CD4-positive, alpha-beta T cell treated with Interleukin-17A for 4 hours (primary cell): ENCODE measurements around the gene SLC25A4.
"Not testable (repeated sequence)": the region's sequence is repeated elsewhere in the genome, so short reads cannot be mapped to it uniquely, and the experiment has no call there.

Experiments
- DNase-seq: peaks from one replicate; pipeline ENCODE4 v3.0.0-alpha.2; 2020; ENCODE audit warnings: mixed read lengths

The SLC25A4 gene

DNA sequence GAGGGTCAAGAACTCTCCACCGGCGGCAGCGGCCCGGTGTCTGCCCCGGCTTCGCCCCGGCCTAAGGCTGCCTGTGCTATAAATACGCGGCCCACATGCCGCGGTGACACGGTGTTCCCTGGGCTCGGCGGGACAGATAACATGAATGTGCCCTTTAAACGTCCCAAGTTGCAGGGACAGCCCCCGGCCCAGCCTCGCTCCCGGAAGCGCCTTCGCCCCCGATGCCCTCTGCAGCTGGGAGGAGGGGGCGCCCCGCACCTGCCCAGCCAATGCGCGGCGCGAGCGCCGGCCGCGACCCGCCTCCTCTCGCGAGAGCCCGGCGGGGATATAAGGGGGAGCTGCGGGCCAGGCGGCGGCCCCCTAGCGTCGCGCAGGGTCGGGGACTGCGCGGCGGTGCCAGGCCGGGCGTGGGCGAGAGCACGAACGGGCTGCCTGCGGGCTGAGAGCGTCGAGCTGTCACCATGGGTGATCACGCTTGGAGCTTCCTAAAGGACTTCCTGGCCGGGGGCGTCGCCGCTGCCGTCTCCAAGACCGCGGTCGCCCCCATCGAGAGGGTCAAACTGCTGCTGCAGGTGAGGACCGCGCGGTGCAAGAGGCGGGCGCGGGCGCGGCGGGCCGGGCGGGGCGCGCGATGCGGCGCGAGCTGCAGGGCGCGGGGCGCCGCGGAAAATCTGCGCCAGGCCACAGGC is at the start of gene SLC25A4:
Gene SLC25A4, plus strand, starts transcription at position 355 of the 689 bp plus-strand sequence. Its CDS starts 107 bp downstream, at position 462.
- DNase-seq: peak; percentile 84

DNA sequence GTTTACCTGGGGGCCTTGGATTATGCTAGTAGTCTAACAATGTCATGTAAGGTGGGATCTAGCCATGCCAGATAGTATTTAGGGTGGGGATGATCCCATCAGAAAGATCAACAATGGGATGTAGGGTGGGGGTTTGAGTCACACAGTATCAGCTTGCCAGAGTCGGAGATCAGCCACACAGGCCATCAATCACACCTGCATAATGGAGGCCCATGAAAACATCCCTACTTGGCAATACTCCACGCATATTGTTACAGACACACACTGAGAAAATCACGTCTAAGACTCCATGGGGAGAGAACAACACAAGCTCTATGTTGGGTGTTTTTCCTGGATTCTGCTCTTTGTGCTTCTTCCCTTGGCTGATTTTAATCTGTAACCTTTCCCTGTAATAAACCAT is 49.5 kb upstream of the SLC25A4 start:
- no peak for DNase-seq

DNA sequence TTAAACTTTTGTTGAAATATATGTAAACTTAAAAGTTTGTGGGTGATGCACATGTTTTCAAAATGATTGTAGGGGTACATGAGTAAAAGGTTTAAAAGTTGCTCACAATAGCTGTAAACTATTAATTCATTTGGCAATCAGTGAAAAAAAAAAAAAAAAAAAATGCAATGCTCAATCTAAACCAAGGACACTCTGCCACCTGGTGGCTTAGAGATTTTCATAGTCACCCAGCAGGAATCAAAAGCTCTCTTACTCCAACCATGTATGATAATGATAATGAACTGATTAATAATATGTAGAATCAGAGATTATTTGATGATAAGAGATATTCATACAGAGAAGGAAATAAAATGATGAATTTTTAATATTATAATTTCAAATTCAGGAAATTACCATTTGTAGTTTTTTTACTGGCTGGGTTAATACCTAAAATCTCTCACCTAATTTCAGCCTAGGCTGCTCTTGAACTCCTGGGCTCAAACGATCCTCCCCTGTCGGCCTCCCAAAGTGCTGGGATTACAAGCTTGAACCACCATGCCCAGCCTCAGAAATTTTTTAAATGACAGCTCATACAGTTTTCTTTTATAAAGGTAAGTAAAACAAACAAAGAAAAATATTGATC is 46.9 kb upstream of the SLC25A4 start:
- DNase-seq: peak; percentile 28

DNA sequence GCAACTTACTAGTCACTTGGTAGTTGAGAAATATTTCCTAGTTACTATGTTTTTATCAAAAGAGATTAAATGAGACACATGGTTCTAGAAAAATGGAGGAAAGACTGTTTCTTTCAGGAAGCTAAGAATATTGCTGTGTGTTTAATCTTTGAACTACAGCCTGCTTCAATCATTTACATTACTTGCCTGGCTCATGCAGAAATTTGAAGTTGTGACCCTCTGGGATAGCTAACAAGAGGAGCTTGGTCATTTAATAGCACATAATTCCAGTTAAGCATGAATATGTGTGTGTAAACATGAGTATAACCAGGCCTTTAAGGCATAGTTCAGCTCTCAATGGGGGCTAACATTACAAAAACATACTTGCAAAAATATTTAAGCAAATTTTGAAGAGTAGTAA is 44.6 kb upstream of the SLC25A4 start:
- DNase-seq: no peak

DNA sequence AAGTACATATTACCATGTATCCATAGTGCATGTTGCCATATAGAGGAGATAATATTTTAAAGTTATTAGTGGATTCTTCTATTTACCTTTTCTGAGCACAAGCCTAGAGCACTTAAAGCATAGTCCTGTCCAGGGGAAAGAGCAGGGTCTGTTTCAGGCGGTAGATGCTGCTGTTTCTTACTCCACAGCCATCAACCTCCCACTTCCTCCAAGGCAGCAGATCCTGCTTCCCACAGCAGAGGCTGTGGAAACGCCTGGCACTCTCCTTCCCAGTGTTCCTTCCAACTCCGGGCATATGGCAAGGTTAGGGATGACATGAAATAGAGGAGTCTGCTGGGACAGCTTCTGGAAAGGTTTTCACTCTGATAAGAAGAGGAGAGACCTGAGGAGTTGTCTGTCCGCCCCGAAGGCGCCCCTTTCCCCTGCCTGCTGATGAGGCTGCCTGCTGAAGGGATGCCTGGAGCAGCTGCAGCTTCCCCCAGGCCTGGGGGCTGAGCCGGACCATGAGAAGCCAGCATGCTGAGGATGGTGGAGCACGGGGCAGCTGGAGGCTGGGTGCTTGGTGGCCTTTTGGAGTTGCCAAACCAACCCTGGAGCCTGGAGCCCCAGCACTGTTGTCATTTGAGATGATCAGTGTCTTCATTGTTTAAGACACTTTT is 43.9 kb upstream of the SLC25A4 start:
- no peak for DNase-seq

DNA sequence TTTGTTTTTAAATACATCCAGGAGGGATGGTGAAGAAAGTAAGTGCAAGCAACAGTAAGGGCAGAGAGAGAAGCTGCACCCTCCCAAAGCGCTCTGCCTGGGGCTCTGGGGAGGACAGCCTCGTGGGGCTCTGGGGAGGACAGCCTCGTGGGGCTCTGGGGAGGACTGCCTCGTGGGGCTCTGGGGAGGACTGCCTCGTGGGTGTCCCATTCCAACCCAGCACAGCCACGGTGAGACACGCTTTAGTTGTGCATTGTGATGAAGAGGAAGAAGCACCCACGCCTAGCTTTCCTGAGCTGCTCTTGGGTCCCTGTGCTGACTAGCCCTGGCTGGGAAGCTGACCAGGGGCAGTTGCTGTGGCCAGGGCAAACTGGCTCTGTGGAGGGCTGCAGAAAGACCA is 43.1 kb upstream of the SLC25A4 start:
- no peak for DNase-seq

DNA sequence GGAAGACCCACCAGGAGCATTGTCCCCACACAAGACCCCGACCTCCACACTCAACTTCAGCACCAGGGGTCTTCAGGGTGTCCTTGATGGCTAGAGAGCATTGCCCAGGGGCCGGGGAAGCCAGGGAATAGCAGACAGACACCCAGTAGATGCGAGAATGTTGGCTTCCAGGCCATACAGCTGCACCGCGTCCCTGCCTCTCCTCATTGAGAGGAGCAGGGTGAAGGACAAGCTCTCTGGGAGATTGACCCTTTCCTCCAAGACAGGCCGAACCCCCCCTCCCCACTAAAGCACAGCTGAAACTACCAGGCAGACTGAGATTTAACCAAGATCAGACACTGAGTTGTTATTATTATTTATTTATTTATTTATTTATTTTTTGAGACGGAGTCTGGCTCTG is 42.6 kb upstream of the SLC25A4 start:
- DNase-seq: no peak

DNA sequence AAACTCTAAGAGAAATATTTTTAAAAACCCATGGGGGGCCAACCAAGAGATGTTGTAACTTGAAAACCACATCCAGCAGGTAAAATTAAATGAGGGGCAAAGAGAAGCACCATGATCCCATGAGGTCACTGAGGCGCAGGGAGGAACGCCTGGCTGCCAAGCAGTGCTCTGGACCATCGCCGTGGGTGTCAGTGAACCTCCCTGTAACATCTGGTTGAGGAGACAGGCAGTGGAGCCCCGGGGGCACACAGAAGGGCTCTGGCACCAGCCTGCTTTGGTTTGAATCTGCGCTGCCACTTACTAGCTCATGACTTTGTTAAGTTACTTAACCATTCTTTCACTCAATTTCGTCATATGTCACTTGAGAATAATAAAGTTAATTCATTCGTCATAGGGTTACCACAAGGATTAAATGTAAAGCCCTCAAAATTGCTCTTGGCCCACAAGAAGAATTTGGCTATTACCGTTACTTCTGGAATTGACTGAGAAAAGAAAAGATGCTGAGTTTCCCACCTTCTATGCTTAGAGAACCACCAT is 41.6 kb upstream of the SLC25A4 start:
- no peak for DNase-seq

DNA sequence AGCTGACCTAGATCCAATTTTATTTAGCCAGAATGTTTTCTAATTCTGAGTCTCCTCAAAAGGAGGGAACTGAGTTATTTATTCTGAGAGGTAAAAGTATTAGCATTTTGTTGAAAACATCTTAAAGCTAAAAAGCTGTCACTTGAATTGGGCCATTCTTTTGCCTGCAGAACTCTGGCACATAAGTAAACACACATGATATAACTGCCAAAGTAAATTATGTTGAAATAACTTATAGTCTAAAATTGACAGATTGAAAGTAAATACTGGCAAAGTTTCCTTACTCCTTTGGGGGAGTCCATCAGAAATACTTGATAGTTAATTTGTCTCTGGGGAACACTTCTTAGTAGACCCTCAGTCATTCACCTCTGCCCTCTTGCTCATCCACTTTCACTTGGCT is 38.3 kb upstream of the SLC25A4 start:
- DNase-seq: no peak

DNA sequence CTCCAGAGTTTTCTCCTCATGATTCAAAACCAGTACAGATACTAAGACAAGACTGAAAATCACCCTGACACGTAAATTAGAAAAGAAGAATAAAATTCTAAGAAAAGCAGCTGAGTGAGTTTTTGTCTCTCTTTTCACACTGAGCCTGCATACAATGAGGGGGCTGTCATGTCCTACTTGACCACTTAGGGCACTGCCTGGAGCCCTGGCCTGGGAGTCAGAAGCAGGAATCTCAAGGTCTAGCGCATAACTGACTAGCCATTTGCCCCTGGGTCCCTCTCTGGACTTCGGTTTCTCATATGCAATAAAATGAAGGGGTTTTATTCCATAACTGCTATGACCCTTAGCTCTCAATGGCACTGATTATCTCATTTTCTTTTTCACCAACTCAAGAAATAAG is 36.7 kb upstream of the SLC25A4 start:
- no peak for DNase-seq

DNA sequence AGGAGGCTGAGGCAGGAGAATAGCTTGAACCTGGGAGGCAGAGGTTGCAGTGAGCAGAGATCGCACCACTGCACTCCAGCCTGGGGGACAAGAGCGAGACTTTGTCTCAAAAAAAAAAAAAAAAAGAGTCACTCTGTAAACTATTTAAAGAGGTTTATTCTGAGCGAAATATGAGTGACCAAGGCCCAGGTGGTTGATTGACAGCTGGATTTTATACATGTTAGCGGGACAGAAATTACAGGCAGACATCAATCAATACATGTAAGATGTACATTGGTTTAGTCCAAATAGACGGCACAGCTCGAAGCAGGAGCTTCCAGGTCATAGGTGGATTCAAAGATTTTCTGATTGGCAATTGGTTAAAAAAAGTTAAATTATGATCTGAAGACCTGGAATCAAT is 35.5 kb upstream of the SLC25A4 start:
- DNase-seq: not testable (repeated sequence)

DNA sequence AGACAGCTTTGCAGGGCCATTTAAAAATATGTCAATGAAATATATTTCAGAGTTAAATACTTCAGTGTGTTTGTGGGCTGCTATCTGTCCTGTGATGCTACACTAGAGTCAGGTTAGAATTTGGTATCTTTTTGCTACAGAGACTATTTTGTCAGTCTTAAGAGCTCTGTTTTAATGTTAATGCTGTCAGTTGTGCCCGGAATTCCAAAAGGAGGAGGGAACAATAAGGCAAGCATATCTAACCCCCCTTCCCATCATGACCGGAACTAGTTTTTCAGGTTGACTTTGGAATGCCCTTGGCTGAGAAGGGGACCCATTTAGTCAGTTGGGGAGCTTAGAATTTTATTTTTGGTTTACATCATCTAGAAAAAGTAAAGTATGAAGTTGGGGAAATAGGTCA is 34.9 kb upstream of the SLC25A4 start:
- DNase-seq: no peak

DNA sequence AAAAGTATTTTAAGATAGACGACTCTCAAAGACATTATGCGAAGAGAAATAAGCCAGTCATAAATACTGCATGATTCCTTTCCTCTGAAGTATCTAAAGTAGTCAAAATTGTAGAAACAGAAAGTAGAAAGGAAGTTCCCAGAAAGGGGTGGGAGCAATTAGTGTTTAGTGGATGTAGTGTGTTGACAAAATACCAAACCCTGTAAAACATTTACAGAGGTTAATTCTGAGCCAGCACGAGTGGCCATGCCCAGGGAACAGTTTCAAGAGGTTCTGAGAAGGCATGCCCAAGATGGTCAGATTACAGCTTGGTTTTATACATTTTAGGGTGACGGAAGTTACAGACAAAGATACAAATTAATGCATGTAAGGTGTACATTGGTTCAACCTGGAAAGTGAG is 34.4 kb upstream of the SLC25A4 start:
- DNase-seq: no peak

DNA sequence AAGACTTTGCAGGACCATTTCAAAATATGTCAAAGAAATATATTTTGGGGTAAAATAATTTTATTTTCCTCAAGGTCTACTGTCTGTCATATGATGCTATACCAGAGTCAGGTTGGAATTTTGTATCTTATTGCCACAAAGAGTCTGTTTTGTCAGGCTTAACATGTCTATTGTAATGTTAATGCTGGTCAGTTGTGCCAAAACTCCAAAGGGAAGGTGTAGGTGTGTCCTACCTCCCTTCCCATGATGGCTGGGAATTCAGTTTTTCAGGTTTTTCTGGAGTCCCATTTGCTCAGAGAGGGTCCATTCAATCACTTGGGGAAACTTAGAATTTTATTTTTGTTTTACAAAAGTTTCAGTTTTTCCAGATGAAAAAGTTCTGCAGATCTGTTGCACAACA is 33.3 kb upstream of the SLC25A4 start:
- DNase-seq: no peak

DNA sequence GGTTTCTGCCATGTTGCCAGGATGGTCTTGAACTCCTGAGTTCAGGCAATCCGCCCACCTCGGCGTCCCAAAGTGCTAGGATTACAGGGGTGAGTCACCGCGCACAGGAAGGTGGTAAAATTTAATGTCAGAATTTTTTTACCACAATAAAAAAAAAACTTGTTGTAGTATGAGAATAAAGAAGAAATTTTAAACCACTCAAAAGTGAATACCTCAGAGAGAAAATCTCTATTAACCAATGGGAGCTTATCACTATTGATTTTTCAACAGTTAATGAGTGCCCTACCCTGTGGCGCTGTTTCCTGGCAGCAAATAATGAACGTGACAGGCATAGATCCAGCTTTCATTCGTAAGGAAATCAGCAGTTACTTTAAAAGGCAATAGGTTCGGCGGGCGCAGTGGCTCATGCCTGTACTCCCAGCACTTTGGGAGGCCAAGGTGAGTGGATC is 32.7 kb upstream of the SLC25A4 start:
- no peak for DNase-seq

DNA sequence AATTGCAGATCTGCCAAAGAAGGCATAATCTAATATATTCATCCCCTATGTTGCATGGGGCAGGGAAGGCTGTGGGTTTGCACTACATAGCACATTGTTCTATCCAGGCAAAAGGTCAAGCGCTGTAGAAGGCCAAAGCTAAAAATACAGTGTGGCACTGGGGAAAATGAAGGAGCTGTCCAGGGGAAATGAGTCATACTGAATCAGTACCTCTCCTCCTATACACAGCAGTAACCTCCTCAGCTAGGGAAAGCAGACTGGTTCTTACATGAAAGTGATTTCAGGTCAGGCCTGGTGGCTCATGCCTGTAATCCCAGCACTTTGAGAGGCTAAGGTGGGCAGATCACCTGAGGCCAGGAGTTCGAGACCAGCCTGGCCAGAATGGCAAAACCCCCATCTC is 31.0 kb upstream of the SLC25A4 start:
- DNase-seq: no peak

DNA sequence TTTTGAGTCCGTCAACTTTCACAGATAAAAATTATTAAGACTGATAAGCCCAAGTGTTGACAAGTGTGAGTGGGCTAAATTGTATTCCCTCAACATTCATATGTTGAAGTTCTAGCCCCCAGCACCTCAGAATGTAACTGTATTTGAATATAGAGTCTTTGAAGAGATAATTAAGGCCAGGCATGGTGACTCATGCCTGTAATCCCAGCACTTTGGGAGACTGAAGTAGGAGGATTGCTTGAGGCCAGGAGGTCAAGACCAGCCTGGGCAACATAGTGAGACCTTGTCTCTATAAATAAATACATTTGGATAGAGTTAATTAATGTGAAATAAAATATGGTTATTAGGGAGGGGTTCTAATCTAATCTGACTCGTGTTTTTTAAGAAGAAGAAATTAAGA is 29.7 kb upstream of the SLC25A4 start:
- no peak for DNase-seq

DNA sequence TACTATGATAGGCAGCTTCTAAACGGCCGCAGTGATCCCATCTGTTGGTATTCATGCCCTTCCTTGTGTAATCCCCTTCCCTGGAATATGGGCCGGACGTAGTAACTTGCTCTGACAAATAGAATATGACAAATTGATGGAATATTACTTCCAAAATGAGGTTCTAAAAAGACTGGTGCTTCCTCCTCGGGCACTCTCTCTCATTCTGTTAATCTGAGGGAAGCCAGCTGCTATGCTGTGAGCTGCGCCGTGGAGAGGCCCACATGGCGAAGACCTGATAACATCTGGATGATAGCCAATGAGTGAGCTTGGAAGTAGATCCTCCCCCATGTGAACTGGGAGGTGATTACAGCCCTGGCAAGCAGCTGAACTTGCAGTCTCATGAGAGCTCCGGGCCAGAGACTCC is 27.2 kb upstream of the SLC25A4 start:
- DNase-seq: no peak

DNA sequence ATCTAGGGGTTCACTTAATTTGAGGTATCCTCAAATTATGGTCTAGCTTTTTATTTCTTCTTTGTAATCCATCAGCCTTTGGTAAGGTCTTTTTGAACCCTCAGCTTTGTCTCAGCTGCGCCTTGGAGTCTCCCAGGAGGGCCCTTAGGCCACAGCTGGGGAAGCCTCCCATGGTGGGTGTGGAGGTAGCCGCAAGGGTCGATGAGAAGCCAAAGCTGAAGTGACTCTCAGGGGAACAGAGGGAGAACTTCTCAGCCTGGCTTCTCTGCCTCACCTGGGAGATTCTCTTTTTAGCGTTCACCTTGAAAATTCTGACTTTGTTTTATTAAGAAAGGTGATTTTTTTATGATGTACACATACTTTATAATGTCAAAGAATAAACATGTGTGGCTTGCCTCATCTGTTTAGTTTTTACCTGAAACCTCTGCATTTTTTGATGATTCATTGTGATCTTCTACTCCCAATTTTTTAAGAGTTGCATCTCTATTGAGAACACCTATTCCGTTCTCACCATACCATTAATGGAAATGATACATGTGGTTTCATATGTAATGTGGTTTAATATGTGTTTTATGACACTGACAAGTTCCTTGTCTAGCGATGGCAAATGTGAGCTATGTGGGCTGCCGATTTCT is 25.6 kb upstream of the SLC25A4 start:
- DNase-seq: no peak

DNA sequence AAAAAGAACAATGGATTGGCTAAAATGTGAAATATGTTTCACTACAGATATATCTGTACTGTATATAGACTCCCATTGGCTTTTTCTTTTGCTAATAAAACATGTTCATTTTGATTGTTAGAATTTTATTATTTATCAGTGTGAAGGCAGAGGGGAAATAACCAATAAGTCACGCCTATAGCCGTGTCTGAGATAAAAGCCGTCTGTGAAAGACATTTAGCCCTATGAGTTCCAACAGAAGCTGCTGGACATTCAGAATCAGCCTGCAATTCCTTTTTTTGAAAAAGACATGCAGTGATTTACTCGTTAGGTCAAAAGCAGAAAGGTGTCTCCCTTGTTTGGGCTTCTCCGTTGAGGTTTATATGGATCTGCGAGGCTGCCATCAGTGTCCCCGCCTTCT is 24.2 kb upstream of the SLC25A4 start:
- DNase-seq: no peak

DNA sequence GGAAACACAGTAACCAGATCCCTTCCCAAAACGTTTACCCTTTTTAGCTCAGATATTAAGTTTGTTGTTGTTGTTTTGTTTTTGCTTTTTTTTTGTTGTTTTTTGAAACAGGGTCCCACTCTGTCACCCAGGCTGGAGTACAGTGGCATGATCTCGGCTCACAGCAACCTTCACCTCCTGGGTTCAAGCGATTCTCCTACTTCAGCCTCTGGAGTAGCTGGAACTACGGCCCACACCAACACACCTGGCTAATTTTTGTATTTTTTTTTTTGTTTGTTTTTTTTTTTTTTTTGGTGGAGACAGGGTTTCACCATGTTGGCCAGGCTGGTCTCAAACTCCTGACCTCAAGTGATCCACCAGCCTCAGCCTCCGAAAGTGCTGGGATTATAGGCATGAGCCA is 23.6 kb upstream of the SLC25A4 start:
- not testable (repeated sequence) for DNase-seq

DNA sequence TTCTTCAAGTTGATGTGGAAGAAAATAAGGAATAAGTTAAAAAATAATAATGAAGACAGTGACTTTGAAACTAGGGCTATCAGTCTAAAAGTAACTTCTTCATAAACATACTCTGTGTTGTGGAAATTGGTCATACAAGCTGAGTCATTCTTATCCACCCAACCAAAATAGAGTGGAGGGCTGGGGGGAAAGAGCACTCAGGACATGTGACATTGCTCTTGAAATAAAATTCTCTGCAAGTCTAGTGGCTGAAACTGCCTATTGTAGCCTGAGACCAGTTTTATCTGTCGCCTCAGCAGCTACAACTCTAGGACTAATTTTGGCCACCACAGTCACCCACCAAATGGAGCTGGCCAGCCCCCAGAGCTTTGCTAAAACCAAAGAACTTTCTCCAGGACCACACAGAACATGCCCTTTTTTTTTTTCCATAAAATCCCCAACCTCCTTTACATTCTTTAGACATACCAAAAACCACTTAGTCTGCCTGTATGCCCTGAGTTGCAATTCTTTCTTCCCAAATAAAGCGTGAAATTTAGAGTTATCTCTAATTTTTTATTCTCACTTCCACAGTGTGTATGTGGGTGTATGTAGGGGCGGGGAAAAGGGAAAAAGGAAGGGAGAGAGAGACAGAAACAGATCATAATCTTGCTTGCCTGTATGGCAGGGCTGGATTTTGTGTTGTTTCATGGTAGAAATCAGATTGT is 23.0 kb upstream of the SLC25A4 start:
- no peak for DNase-seq

DNA sequence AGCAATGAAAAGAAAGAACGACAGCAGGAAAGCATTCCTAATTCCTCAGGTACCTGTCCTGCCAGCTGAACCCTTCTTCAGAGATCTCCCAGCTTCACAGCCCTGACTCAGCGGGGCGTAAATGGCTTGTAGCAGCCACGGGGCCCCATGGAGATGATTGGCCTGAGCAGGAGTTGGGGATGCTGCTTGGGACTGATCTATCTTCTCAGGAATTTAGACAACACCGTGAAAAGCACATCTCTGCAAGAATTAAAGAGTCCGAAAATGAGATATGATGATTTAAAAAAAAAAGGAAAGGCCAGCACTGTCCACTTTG is 22.5 kb upstream of the SLC25A4 start:
- DNase-seq: no peak
